ENCODE measurements around the gene RGL1.

DNA sequence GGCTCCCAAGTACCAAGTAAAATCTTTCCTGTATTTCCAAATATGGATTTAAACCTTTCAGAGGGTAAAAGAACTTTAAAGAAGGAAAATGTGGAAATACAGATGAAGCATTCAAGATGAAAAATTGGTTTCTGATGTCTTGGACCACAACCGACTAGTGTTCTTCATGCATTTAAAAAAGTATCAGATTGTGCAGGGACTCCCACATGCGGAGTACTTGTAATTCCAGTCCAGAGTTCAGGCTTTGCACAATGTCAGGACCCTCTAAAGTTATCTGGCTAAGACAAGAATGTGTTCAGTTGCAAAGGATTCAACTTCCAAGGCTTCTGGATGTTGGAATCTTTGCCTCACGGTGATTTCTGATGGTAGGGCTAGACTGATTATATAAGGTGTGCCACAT lies 66.7 kb downstream of the RGL1 start:
- TF ChIP-seq, protein P1, sequence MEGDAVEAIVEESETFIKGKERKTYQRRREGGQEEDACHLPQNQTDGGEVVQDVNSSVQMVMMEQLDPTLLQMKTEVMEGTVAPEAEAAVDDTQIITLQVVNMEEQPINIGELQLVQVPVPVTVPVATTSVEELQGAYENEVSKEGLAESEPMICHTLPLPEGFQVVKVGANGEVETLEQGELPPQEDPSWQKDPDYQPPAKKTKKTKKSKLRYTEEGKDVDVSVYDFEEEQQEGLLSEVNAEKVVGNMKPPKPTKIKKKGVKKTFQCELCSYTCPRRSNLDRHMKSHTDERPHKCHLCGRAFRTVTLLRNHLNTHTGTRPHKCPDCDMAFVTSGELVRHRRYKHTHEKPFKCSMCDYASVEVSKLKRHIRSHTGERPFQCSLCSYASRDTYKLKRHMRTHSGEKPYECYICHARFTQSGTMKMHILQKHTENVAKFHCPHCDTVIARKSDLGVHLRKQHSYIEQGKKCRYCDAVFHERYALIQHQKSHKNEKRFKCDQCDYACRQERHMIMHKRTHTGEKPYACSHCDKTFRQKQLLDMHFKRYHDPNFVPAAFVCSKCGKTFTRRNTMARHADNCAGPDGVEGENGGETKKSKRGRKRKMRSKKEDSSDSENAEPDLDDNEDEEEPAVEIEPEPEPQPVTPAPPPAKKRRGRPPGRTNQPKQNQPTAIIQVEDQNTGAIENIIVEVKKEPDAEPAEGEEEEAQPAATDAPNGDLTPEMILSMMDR (conservative IDR thresholded peaks at IDR 0.05): no peak
- TF ChIP-seq ZFX (IDR thresholded peaks at IDR 0.05): no peak
